Medulla oblongata (tissue), 1 donor: ENCODE data around the gene ECE2.
"Not testable (repeated sequence)": the region's sequence is repeated elsewhere in the genome, so short reads cannot be mapped to it uniquely, and the experiment has no call there.

Experiments used
- DNase-seq: peaks from one replicate; pipeline ENCODE4 v3.0.0-alpha.2; 2015; ENCODE audit errors: extremely low spot score

ECE2 gene

DNA sequence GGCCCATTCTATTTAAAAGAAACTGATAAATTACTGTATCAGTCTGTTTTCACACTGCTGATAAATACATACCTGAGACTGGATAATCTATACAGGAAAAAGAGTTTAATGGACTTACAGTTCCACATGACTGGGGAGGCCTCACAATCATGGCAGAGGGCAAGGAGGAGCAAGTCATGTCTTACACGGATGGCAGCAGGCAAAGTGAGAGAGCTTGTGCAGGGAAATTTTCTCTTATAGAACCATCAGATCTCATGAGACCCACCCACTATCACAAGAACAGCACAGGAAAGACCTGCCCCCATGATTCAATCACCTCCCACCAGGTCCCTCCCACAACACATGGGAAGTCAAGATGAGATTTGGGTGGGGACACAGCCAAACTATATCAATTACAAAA is 8.6 kb upstream of the ECE2 start:
- DNase-seq = not testable (repeated sequence)

DNA sequence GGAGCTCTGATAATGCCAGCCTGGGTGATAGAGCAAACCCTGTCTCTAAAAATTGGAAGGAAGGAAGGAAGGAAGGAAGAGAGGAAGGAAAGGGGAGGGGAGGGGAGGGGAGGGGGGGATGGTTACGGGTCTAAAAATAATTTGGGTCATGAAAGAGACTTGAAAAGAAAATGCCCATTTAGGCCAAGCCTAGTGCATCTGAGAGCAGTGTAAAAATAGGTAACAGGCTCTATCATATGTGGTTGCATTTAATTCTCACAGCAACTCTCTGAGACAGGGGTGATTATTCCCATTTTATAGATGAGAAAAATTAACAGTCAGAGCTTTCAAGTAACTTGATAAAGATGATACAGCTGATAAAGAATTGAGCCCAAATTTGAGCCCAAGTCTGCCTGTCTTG is 3.6 kb upstream of the ECE2 start:
- no peak for DNase-seq

DNA sequence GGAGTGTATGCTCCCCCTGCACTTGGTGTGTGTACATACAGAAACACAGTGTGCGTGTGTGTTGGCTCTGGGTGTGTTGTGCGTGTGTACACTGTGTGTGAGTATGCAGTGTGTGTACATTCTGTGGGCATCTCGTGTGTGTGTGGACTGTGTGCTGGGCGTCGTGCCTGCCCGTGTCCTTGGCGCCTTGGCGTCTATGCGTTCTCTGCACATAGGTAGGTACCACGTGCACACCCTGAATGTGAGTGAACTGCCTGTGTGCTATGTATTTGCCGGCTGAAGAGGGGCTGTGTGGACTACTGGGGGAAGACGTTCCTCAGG is 481 bp upstream of the ECE2 start:
- no peak for DNase-seq

DNA sequence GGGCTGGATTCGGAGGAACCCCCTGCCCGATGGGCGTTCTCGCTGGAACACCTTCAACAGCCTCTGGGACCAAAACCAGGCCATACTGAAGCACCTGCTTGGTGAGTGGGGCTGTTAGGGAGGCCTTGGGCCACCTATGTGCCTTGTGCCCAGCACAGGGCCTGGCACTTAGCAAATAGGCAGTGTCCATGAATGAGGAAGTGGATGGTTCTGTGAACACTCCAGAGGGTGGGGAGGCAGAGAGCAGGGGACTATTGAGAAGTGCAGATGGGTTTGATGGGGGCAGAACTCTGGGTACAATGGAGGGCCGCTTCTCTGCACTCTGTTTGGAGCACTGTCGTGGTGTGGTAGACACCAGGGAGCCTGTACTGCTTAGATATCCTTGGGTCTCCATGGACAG is 1.5 kb downstream of the ECE2 start:
- no peak for DNase-seq

DNA sequence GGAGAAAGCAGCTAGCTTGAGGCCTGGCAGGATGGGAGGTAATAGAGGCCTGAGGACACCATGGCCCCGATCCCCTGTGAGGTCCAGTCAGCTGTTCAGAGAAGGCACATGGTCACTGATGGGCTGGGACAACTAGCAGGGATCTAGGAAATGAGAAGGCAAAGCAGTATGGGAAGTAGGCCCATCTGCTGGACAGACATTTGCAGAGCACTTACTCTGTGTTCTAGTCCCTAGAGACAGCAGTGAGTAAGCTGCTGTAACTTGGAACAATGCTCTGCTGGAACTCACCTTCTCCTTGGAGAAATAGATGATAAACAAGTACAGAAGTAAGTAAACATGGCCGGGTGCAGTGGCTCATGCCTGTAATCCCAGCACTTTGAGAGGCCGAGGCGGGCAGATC is 7.1 kb downstream of the ECE2 start:
- DNase-seq = no peak

DNA sequence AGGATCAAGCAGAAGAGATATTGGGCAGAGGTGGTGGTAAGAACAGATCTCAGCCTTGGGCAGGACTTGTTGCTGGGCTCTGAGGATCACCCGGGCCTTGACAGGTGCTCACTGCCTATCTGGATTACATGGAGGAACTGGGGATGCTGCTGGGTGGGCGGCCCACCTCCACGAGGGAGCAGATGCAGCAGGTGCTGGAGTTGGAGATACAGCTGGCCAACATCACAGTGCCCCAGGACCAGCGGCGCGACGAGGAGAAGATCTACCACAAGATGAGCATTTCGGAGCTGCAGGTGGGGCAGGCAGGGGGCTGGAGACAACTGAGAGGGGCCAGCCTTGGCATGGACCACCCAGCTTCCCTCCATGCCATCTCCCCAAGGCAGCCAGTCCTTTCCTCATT is 7.9 kb downstream of the ECE2 start:
- no peak for DNase-seq

DNA sequence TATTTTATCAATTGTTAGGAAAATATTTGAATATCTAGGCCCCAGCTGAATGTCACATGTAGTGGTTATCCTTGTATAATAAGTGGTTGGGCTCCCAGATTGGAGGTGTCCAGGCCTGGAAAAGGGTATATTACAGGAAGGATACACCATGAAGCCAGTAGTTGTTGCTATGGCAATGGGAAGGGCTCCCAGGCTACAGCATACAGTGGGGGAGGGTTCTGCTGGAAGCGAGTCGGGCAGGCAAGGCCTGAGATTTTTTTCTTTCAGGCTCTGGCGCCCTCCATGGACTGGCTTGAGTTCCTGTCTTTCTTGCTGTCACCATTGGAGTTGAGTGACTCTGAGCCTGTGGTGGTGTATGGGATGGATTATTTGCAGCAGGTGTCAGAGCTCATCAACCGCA is 8.9 kb downstream of the ECE2 start:
- peak; percentile 78 for DNase-seq

DNA sequence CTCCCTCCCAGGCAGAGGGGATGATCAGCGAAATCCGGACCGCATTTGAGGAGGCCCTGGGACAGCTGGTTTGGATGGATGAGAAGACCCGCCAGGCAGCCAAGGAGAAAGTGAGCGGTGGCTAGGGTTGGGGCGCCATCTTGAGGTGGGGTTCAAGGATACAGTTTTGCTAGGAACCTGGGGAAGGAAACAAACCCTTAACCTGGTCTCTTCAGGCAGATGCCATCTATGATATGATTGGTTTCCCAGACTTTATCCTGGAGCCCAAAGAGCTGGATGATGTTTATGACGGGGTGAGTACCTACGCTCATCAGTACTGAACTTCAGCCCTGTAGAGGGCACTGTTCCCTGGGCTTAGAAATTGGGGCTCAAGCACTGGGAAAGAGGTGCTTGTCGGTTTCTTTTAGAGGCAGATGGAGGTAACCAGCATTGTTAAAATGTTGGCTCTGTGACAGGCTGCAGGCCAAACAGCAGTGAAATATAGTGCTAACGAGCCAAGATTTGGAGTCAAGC is 13.7 kb downstream of the ECE2 start:
- DNase-seq = peak; percentile 40

DNA sequence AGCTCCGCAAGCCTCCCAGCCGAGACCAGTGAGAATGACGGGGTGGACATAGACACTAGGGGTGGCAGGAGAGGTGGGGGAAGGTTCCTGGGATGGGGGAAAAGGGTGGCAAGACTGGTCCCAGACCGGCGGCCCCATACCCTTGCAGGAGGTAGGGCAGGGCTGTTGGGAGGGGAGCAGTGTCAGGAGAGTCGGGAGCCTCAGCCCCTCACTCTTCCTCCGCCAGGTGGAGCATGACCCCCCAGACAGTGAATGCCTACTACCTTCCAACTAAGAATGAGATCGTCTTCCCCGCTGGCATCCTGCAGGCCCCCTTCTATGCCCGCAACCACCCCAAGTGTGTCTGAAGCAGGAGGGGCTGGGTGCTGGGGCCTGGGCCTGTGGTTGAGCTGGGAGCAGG is 14.5 kb downstream of the ECE2 start:
- no peak for DNase-seq

DNA sequence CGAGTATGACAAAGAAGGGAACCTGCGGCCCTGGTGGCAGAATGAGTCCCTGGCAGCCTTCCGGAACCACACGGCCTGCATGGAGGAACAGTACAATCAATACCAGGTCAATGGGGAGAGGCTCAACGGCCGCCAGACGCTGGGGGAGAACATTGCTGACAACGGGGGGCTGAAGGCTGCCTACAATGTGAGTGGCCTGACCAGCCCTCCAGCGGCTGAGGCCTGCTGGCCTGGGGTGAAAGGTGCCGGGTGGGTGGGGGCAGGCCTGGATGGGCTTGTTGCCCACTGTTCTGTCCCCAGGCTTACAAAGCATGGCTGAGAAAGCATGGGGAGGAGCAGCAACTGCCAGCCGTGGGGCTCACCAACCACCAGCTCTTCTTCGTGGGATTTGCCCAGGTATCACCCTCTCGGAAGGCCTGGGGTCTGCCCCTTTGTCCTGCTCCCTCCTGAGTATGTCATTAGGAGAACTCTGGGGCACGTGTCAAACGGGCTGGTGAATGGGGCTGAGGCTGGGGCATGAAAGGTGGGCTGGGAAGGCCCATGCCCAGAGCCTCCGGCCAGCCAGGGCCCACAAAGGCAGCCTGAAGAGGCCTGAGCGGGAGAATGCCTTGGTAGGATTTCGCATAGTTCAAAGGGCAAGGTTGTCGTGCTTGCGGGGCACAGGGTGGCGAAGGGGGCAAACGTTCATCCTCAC is 15.4 kb downstream of the ECE2 start:
- DNase-seq = no peak

DNA sequence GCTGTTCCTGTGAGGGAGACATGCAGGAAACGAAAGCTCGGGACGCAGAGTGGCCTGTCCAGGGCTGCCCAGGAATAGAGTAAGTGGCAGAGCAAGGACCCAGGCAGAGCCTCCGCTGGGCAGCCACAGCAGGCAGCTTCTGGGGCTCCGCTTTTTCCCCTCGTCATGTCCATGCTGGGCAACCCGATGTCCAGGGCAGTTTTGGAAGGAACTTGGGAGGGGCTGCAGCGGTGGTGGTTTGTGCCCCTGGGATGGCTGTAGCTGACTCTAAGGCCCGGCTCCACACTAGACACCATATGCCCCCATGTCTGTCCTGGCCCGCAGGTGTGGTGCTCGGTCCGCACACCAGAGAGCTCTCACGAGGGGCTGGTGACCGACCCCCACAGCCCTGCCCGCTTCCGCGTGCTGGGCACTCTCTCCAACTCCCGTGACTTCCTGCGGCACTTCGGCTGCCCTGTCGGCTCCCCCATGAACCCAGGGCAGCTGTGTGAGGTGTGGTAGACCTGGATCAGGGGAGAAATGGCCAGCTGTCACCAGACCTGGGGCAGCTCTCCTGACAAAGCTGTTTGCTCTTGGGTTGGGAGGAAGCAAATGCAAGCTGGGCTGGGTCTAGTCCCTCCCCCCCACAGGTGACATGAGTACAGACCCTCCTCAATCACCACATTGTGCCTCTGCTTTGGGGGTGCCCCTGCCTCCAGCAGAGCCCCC is 16.1 kb downstream of the ECE2 start:
- DNase-seq = no peak

DNA sequence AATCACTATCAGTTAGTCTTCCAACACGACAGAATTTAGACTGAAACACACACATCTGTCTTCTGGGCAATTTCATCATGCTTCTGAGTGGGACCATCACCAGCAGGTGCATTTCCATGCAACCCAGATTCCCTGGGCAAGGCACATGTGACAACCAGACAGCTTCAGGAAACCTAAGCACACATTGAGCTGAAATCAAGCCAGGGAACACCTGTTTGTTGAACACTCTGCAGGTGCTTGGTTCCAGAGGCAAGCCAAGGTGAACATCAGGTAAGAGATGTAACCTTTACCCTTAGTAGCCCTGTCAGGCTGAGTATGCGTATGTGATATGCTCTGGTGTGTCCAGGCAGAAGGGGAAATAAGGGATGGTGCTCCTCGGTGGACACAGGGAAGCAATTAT is 19.9 kb downstream of the ECE2 start:
- DNase-seq = no peak

DNA sequence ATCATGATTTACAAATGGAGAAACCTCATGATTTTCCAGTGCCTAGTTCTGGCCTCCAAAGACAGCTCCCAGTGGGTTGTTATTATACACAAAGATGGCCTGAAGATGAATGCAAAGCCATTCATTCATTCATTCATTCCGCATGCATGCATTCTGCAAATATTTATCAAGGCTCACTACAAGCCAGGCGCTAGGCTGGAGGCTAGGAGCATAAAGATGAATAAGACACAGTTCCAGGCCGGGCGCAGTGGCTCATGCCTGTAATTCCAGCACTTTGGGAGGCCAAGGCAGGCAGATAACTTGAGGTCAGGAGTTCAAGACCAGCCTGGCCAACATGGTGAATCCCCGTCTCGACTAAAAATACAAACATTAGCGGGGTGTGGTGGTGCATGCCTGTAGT is 20.8 kb downstream of the ECE2 start:
- no peak for DNase-seq

DNA sequence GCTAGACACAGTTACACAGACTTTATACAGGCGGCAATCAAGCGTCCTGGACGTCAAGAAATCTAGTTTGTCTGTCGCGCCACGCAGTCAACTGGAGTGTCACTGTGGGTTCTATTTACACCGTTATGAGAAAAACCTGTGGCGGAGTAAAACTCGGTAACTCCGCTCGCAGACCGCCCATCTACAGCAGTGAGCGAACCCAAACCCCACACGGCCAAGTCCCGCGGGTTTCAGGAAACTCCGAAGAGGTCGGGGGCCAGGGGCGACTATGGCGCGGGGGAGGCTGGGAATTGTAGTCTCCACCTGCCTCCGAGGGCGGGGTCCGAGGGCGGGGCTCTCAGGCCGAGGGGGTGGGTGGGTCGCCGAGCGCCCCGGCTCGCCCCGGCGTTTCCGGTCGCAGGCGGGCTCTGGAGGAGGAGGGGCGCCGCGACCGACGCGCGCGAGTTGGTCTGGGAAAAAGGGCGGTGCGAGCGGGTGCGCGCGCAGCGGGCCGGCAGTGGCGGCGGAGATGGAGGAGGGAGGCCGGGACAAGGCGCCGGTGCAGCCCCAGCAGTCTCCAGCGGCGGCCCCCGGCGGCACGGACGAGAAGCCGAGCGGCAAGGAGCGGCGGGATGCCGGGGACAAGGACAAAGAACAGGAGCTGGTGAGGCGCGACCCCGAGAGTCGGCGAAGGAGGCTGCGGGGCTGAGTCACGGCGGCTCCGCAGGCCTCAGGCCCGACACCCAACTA is 23.1 kb downstream of the ECE2 start, which contains the start of gene PSMD2:
PSMD2 (plus strand) TSS at position 483 of the 729 bp plus-strand sequence; CDS start at position 509, 26 bp downstream.
- DNase-seq = peak; percentile 97

DNA sequence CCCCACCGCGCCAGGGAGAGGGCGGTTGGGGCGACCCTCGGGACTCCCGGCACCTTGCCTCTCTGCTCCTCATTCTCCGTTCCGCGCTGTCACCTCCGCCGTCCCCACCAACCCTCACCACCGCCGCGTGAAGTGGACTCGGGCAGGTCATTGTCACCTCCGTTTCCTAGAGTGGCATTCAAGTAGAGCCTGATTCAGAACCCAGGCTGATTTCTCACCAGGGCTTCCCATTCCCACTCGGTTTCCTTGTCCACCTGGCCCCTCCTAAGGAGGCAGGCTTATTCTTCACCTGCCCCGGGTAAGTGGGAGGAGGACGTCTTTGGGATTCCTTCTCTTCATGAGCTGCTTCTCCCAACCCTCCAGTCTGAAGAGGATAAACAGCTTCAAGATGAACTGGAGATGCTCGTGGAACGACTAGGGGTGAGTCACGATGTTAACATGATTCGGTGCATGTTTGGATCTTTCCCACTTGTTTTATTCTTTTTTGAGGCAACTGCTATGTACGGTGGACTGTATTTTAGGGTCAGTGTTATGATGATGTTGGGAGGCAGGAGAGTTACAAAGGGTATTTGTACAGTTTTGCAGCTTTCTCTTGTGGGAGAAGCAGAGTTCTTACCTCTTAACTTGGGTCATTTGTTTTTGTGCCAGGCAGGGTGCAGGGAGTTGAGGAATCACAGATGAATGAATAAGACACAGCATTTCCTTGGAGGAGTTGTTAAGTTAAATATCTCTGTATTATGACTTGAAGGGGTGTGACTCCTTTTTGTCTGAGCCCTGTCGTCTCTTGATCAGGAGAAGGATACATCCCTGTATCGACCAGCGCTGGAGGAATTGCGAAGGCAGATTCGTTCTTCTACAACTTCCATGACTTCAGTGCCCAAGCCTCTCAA is 23.9 kb downstream of the ECE2 start:
- DNase-seq = no peak

DNA sequence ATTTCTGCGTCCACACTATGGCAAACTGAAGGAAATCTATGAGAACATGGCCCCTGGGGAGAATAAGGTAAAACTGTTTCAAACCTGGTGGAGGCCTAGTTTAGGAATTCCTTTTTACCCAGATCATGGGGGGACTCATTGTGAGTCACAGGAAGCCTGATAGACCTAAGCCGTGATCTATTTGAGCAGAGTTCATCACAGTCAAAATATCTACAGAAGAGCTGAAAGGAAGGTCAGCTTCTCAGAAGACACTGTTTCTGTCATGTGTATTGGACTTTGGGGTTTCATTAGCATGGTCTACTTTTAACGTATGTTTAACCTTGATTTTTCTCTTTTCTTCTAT is 24.5 kb downstream of the ECE2 start:
- no peak for DNase-seq

DNA sequence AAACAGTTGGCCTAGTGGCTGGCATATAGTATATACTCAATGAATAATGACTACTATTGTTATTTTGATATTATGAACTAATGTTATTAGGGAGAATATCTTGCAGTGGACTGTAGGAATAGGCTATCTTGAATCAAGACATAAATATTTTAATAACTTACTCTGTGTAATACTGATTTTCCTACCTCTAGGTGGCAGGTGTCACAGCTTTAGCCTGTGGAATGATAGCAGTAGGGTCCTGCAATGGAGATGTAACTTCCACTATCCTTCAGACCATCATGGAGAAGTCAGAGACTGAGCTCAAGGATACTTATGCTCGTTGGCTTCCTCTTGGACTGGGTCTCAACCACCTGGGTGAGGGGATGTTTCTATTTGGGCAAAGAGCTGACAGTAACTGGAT is 29.8 kb downstream of the ECE2 start:
- DNase-seq = no peak

DNA sequence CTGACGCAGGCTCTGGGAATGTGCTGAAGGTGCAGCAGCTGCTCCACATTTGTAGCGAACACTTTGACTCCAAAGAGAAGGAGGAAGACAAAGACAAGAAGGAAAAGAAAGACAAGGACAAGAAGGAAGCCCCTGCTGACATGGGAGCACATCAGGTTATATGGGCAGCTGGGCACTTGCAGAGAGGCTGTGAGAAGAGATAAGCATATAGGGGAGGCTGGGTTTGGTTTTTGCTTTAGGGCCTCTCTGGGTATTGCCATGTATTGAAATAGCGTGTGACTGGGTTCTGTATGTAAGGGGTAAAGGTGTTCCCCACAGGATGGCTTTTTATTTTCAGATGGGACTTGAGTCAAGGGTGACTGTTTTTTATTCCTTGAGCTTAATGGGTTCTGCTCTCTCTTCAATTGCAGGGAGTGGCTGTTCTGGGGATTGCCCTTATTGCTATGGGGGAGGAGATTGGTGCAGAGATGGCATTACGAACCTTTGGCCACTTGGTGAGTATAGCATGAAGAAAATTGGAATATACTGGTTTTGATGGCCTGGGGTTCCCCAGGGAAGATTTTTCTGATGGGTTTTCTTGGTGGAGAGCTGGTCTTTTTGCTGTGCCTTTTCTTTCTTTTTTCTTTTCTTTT is 30.6 kb downstream of the ECE2 start:
- DNase-seq = no peak

DNA sequence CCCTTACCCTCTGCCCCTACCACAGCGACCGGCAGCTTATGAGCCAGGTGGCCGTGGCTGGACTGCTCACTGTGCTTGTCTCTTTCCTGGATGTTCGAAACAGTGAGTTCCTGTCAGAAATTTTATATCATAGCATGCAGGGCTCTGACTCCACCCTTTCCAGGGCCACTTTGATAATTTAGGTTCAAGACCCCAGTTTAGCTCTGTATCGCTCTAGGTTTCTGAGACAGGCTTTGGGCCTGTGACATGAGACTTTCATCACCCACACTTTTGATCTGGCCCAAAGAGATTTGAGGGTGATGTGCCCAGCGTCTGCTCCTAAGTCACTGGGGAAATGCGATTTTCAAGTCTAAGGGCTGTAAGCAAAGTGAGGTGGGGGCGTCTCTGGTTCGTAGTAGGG is 32.1 kb downstream of the ECE2 start:
- no peak for DNase-seq

DNA sequence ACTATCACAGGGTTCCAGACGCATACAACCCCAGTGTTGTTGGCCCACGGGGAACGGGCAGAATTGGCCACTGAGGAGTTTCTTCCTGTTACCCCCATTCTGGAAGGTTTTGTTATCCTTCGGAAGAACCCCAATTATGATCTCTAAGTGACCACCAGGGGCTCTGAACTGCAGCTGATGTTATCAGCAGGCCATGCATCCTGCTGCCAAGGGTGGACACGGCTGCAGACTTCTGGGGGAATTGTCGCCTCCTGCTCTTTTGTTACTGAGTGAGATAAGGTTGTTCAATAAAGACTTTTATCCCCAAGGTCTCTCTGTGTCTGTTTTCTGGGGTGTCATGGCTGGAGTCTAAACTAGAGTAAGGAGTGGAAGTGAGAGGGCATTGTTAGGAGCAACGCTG is 32.9 kb downstream of the ECE2 start:
- no peak for DNase-seq

DNA sequence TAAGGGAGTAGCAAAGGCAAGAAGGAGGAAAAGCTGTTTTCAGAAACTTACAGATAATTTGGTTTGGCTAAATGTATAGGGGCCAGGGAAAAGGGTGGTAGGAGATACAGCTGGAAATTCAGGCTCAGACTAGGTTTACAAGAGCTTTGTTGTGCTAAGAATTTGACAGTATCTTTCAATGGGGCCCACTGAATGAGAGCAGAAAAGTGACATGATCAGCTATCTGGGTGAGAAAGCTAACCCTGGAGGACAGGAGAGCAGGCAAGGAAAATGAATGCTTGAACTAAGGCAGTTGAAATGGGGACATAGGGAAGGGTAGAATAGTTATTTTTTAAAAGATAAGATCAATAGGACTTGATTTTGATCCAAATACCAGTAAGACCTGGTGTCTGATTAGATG is 35.8 kb downstream of the ECE2 start:
- DNase-seq = no peak

DNA sequence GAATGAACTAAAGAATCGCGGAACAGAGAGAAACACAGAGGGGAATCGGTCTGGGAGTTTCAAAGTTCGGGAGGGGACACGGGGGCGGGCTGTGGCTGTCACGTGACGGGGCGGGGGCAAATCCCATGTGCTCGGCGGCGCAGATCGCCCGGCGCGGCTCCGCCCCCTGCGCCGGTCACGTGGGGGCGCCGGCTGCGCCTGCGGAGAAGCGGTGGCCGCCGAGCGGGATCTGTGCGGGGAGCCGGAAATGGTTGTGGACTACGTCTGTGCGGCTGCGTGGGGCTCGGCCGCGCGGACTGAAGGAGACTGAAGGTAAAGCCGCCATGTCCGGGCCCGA is 38.5 kb downstream of the ECE2 start, which contains the start of gene EIF4G1:
EIF4G1 (plus strand) TSS at position 244 of the 337 bp plus-strand sequence. CDS start 1,191 bp downstream, outside the sequence.
- DNase-seq = peak; percentile 93
